Esophagus squamous epithelium (tissue), 5 donors: ENCODE measurements around the gene WWOX. TPM values are rescaled to one million over a fixed set of nuclear protein-coding genes. Genes with fewer than 3 reads are reported as not detected.

Experiments
- DNase-seq: peaks from one replicate; lab custom pipeline; 2025; lab: John Stamatoyannopoulos, UW
- H3K27ac ChIP-seq, 4 donors: fragments of 200-600 bp; sonication (generic); one replicate each; pipeline ENCODE4 v1.5.1; 2016 to 2019; ENCODE audit warnings: mild to moderate bottlenecking in 1 of 4
- H3K27me3 ChIP-seq, 4 donors: fragments of 200-600 bp; sonication (generic); 1 replicate in 3 of 4; 2 replicates in 1 of 4; pipeline versions ENCODE4 v1.5.1 to v1.6.0; 2017 to 2021; ENCODE audit warnings: antibody characterized with exemption in 1 of 4
- H3K36me3 ChIP-seq, 3 donors: fragments of 200-600 bp; sonication (generic); one replicate each; pipeline ENCODE4 v1.5.1; 2016 to 2019
- H3K4me1 ChIP-seq, 3 donors: fragments of 200-600 bp; sonication (generic); one replicate each; pipeline ENCODE4 v1.5.1; 2017 to 2019
- H3K4me3 ChIP-seq, 4 donors: fragments of 200-600 bp; sonication (generic); 1 replicate in 3 of 4; 2 replicates in 1 of 4; pipeline ENCODE4 v1.5.1; 2016 to 2019; ENCODE audit warnings: mild to moderate bottlenecking in 2 of 4, moderate library complexity in 1 of 4
- H3K9me3 ChIP-seq, 3 donors: fragments of 200-600 bp; sonication (generic); one replicate each; pipeline ENCODE4 v1.5.1; 2016 to 2019
- POLR2A ChIP-seq, 4 donors: fragments of 450-650 bp; IDR thresholded peaks; one replicate each; pipeline ENCODE4 v1.6.1; 2017; ENCODE audit warnings: antibody characterized with exemption in 4 of 4, mild to moderate bottlenecking in 4 of 4, moderate library complexity in 3 of 4
- WGBS, 2 donors: methylation state at CpG; one replicate each; pipeline ENCODE4 v1.1.5; 2018; 5-methylcytosine and 5-hydroxymethylcytosine counted together
- intact Hi-C: fragments of 100-400 bp; cut with DNase I; formaldehyde crosslinking; loops from one replicate; pipeline ENCODE4 v1.15.0; 2022
- total RNA-seq, 4 donors: library from RNA; depleted of rRNA; stranded (reverse); fragments of >200 nt; gene quantifications; one replicate each; pipeline ENCODE4 v1.1.0, GENCODE V29; 2016
- TF ChIP-seq, protein P1 (sequence below), 6 experiments: fragments of 450-650 bp in 4 of 6; fragments of 200-600 bp in 2 of 6; sonication (generic) in 2 of 6; IDR thresholded peaks; one replicate each; pipeline ENCODE4 v1.5.1; 2016 to 2019; ENCODE audit warnings: antibody characterized with exemption in 6 of 6, mild to moderate bottlenecking in 4 of 6, moderate library complexity in 4 of 6
- donor health status: DM: yes; HTN: yes; CAD: no.

The WWOX gene
- total RNA-seq, 4 donors from 2014 or later: 20.9 to 31.1 (median 27.5) TPM

DNA sequence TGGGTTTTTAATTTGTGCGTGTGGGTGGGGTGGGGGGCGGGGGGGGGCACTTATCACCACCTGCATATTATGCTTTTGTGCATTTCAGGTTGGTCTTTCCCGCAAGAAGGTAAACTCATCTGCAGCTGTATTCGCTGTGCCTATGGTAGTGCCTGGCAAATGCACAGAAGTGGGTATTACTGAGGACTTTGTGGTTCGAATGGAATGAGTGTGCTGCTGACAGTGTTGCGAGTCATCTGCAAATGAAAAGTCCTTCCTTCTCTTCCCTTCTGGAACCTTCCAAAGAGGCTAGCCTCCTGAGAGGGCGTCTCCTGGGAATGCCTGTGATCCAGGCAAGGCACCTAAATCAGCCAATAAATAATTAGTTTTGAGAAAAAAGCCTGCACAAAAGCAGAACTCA is 968.1 kb downstream of the WWOX start:
- TF ChIP-seq, protein P1, sequence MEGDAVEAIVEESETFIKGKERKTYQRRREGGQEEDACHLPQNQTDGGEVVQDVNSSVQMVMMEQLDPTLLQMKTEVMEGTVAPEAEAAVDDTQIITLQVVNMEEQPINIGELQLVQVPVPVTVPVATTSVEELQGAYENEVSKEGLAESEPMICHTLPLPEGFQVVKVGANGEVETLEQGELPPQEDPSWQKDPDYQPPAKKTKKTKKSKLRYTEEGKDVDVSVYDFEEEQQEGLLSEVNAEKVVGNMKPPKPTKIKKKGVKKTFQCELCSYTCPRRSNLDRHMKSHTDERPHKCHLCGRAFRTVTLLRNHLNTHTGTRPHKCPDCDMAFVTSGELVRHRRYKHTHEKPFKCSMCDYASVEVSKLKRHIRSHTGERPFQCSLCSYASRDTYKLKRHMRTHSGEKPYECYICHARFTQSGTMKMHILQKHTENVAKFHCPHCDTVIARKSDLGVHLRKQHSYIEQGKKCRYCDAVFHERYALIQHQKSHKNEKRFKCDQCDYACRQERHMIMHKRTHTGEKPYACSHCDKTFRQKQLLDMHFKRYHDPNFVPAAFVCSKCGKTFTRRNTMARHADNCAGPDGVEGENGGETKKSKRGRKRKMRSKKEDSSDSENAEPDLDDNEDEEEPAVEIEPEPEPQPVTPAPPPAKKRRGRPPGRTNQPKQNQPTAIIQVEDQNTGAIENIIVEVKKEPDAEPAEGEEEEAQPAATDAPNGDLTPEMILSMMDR (IDR thresholded peaks at IDR 0.05): no peak
- no peak for TF ChIP-seq POLR2A (IDR thresholded peaks at IDR 0.05)
- DNase-seq: no peak
- no peaks in the 10 kb centered on the region for H3K9me3 ChIP-seq
- H3K27me3 ChIP-seq: no peaks in the 10 kb centered on the region
- no peak overlapping the region for H3K27ac ChIP-seq
- intact Hi-C loops: no loop called here
- 29 to 31% methylated on average over 5 to 7 of the region's 7 CpGs for WGBS, 2 donors
- H3K4me3 ChIP-seq: no peak overlapping the region
- no peaks in the 10 kb centered on the region for H3K36me3 ChIP-seq
- peaks cover 3 to 36% (median 18%) of the 10 kb centered on the region in 3 donors for H3K4me1 ChIP-seq

DNA sequence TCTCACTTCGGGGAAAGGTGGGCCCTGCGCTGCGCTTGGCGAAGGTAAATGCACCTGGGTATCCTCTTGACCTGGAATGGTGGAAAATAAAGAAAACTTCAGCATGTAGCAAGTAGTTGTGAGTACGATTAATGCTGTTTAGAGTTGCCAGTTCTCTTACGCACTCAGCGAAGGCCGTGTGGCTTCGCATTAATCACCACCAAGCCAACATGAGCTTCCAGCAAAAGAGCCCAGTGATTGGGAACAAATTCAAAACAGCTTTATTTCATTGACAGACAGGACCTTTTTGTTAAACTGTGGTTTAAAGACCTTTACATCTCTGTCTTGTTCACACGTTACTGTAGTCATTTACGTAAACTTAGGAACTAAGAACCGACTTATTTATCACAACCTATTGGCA is 969.7 kb downstream of the WWOX start:
- Histone ChIP-seq H3K9me3 (no peaks in the 10 kb centered on the region), H3K27ac (peak overlapping the region in 3 of 4 donors; percentile 17 to 80 (median 42)), H3K36me3 (no peaks in the 10 kb centered on the region), H3K27me3 (no peaks in the 10 kb centered on the region), H3K4me3 (no peak overlapping the region), H3K4me1 (peaks cover 3 to 36% (median 18%) of the 10 kb centered on the region in 3 donors)
- 78 to 81% methylated on average over 12 of the region's 12 CpGs for WGBS, 2 donors
- intact Hi-C loops: no loop called here
- TF ChIP-seq POLR2A (IDR thresholded peaks at IDR 0.05): no peak
- TF ChIP-seq, protein P1 (IDR thresholded peaks at IDR 0.05): no peak
- no peak for DNase-seq

DNA sequence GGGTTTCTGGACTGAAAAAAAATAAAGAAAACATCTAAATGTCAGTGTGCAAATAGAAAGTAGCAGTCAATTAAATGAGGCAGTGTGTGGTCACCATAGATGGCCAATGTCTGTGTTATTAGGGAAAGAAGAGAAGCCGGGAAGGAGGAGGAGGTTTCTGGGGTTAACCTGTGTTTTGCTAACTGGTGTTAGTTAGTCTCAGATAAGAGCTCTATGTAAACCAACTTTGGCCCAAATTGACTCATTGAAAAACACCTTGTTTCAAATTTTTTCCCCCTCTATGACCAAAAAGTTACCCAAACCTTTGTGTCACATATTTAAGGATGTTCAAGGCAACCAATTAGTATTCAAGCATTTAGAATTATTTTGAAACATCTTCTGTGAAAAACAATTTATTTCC is 970.2 kb downstream of the WWOX start:
- H3K4me1 ChIP-seq: peaks cover 3 to 39% (median 18%) of the 10 kb centered on the region in 3 donors
- 50 to 60% methylated on average over 1 of the region's 1 CpG for WGBS, 2 donors
- H3K27ac ChIP-seq: peak overlapping the region in 3 of 4 donors; percentile 42 to 80 (median 77)
- DNase-seq: no peak
- H3K27me3 ChIP-seq: no peaks in the 10 kb centered on the region
- no peak for TF ChIP-seq POLR2A (IDR thresholded peaks at IDR 0.05)
- TF ChIP-seq, protein P1 (IDR thresholded peaks at IDR 0.05): no peak
- intact Hi-C loops: no loop called here
- no peaks in the 10 kb centered on the region for H3K9me3 ChIP-seq
- H3K4me3 ChIP-seq: no peak overlapping the region
- H3K36me3 ChIP-seq: no peaks in the 10 kb centered on the region

DNA sequence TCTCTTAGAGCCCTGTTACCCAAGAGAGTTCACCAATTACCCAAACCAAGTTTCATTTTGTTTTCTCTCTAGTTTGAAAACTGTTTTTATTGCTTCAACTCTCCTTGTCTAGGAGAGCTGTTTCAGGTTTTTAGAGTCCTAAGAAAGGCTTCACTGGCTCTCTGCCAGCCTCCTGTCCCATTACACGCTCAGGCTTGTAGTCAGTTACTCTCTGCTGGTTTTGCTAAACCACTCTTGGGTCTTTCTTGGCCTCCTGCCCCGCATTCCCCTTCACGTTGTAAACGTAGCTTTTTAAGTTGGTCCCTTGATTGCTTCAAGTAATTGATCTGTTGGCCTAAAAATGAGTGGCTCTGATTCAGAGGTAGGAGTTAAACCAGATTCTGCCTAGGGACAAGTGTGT is 972.0 kb downstream of the WWOX start:
- TF ChIP-seq POLR2A (IDR thresholded peaks at IDR 0.05): no peak
- TF ChIP-seq, protein P1 (IDR thresholded peaks at IDR 0.05): no peak
- H3K9me3 ChIP-seq: no peaks in the 10 kb centered on the region
- H3K4me3 ChIP-seq: no peak overlapping the region
- no peak for DNase-seq
- H3K27ac ChIP-seq: peak overlapping the region in 3 of 4 donors; percentile 56 to 84 (median 76)
- WGBS, 2 donors: 20 to 29% methylated on average over 3 to 4 of the region's 4 CpGs
- H3K36me3 ChIP-seq: no peaks in the 10 kb centered on the region
- no peaks in the 10 kb centered on the region for H3K27me3 ChIP-seq
- peaks cover 3 to 36% (median 18%) of the 10 kb centered on the region in 3 donors for H3K4me1 ChIP-seq
- intact Hi-C loops: no loop called here

DNA sequence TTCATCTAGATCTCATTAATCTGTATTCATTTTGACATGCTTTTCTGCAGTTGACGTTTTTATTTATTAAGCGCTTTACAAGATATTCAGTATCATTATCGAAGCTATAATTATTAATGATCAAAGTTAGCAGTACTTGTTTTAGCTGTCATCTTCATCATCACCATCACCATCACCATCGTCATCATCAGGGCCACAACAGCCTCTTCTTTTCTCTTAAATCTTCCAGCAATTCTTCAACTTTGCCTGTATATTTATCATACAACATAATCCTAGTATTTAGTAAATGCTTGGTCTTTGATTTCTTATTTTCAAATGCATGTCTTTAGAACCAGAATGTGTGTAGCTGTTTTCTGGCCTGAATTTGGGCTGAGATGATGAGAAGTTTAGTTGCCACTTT is 973.1 kb downstream of the WWOX start:
- Histone ChIP-seq H3K4me1 (peaks cover 3 to 30% (median 18%) of the 10 kb centered on the region in 3 donors), H3K27ac (no peak overlapping the region), H3K36me3 (no peaks in the 10 kb centered on the region), H3K27me3 (no peaks in the 10 kb centered on the region), H3K9me3 (no peaks in the 10 kb centered on the region), H3K4me3 (no peak overlapping the region)
- 81 to 84% methylated on average over 4 of the region's 4 CpGs for WGBS, 2 donors
- TF ChIP-seq, protein P1 (IDR thresholded peaks at IDR 0.05): no peak
- TF ChIP-seq POLR2A (IDR thresholded peaks at IDR 0.05): no peak
- DNase-seq: no peak
- intact Hi-C loops: no loop called here
